BJ (cell line): Measurements from ENCODE around the gene PSMB9. TPM values are rescaled to one million over a fixed set of nuclear protein-coding genes. Genes with fewer than 3 reads are reported as not detected.

Experiments used
- CTCF ChIA-PET: fragments of 350-600 bp; formaldehyde crosslinking; extraction: SDS; loops from one replicate; lab custom pipeline; 2021; ENCODE audit warnings: antibody characterized with exemption, inconsistent platforms; lab: Yijun Ruan, JAX
- POLR2A ChIA-PET: fragments of 300-600 bp; sonication (Branson Sonifier 250); formaldehyde crosslinking; extraction: SDS; loops from one replicate; lab custom pipeline; 2021; ENCODE audit warnings: antibody characterized with exemption; lab: Charles Lee
- DNase-seq: peaks from one replicate; pipeline ENCODE4 v3.0.0-alpha.2; 2011; ENCODE audit warnings: low read depth
- H3K27me3 ChIP-seq: 2 replicates; pipeline ENCODE4 v1.6.0; 2011; ENCODE audit warnings: low read length; ENCODE audit not compliant: control insufficient read depth, insufficient read depth
- H3K36me3 ChIP-seq: 2 replicates; pipeline ENCODE4 v1.5.1; 2011; ENCODE audit warnings: low read length; ENCODE audit not compliant: control insufficient read depth, insufficient read depth
- H3K4me3 ChIP-seq: 2 replicates; pipeline ENCODE4 v1.5.1; 2011; ENCODE audit warnings: low read depth, mild to moderate bottlenecking, control low read depth, low read length
- CTCF ChIP-seq: IDR thresholded peaks from 2 replicates; pipeline ENCODE4 v1.5.1; 2011; ENCODE audit warnings: low read depth, mild to moderate bottlenecking, control low read depth, inconsistent platforms, low read length, moderate library complexity; ENCODE audit not compliant: insufficient read depth
- polyA plus RNA-seq: library from polyadenylated mRNA; depleted of rRNA; stranded (reverse); fragments of >200 nt; gene quantifications from 2 replicates; pipeline ENCODE4 v1.2.3, GENCODE V29; 2011; rRNA removed
- small RNA-seq: library from RNA; depleted of rRNA; stranded (forward); fragments of <200 nt; gene quantifications from one replicate; pipeline ENCODE3, GENCODE V24; 2012; ENCODE audit warnings: low replicate concordance, low read depth; ENCODE audit not compliant: insufficient read length

PSMB9 gene
- polyA plus RNA-seq, 1 experiment, result 44.7 TPM

DNA sequence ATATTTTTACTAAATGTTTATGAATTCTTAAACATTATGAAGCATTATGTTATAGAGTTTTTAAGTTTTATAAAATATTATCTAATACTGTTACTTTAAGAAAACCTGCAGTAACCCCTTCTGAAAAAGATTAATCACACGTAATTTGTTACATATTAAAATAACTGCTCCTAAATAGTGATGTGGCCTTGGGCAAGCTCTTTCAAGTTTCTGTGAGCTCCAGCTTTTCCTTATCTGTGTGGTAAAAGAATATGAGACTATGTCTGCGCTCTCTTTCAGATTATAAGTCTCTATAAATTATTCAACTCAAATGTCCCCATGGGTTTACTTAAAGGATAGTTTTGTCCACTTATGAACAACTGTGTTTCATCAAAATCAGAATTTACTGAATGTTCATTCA, 54.9 kb downstream of the PSMB9 start:
- Histone ChIP-seq H3K27me3 (no peaks in the 10 kb centered on the region), H3K36me3 (no peaks in the 10 kb centered on the region), H3K4me3 (no peak overlapping the region)
- no peak for DNase-seq
- CTCF ChIA-PET, result interaction anchor here (0.6 to 1.7 kb wide), 2 partner anchors 18 to 76 kb away, joined by 3 to 4 read pairs; no protein-coding TSS in a partner anchor
- TF ChIP-seq CTCF, result no peak
- POLR2A ChIA-PET, result no interaction called here

Small RNAs within 50 kb of the gene (small RNA-seq; reads per million reads assigned to genes)
- not detected for gene HLA-Z

Other genes starting within 250 kb of the PSMB9 start
- gene HLA-DQA1, start 216.8 kb upstream of the PSMB9 start, polyA plus RNA-seq, result not detected in 2 replicates
- gene HLA-DQB1, start 187.5 kb upstream of the PSMB9 start, polyA plus RNA-seq, result not detected in 2 replicates
- not detected in 2 replicates for gene HLA-DQA2, start 112.8 kb upstream of the PSMB9 start, polyA plus RNA-seq
- not detected in 2 replicates for gene HLA-DQB2, start 90.7 kb upstream of the PSMB9 start, polyA plus RNA-seq
- 0.12 and 0.16 TPM in 2 replicates for gene HLA-DOB, start 37.2 kb upstream of the PSMB9 start, polyA plus RNA-seq
- gene TAP2, start 15.5 kb upstream of the PSMB9 start, polyA plus RNA-seq, result 18.0 and 25.4 TPM in 2 replicates
- 56.7 and 79.6 TPM in 2 replicates for gene PSMB8, start 10.1 kb upstream of the PSMB9 start, polyA plus RNA-seq
- gene TAP1, start 488 bp upstream of the PSMB9 start, polyA plus RNA-seq, result 58.4 and 80.4 TPM in 2 replicates
- not detected in 2 replicates for gene HLA-DMB, start 86.8 kb downstream of the PSMB9 start, polyA plus RNA-seq
- 3.5 and 3.8 TPM in 2 replicates for gene HLA-DMA, start 98.9 kb downstream of the PSMB9 start, polyA plus RNA-seq
- gene BRD2, start 114.4 kb downstream of the PSMB9 start, polyA plus RNA-seq, result 110 and 128 TPM in 2 replicates
- not detected in 2 replicates for gene HLA-DOA, start 155.4 kb downstream of the PSMB9 start, polyA plus RNA-seq
- gene HLA-DPA1, start 219.5 kb downstream of the PSMB9 start, polyA plus RNA-seq, result 11.2 and 12.1 TPM in 2 replicates
- 8.2 and 11.2 TPM in 2 replicates for gene HLA-DPB1, start 221.8 kb downstream of the PSMB9 start, polyA plus RNA-seq